NT2/D1 (cell line): ENCODE measurements around the gene RNF135.
"Not testable (repeated sequence)": the region's sequence is repeated elsewhere in the genome, so short reads cannot be mapped to it uniquely, and the experiment has no call there.

Experiments used
- SUZ12 ChIP-seq: IDR thresholded peaks from 2 replicates; pipeline ENCODE4 v1.6.1; 2011; ENCODE audit not compliant: insufficient read length, insufficient read depth; ENCODE audit errors: extremely low read depth
- YY1 ChIP-seq: IDR thresholded peaks from 2 replicates; pipeline ENCODE4 v1.6.1; 2011; ENCODE audit not compliant: insufficient read length, insufficient read depth
- ZNF274 ChIP-seq: IDR thresholded peaks from 2 replicates; pipeline ENCODE4 v1.6.1; 2011; ENCODE audit warnings: mild to moderate bottlenecking, low read depth, low read length

DNA sequence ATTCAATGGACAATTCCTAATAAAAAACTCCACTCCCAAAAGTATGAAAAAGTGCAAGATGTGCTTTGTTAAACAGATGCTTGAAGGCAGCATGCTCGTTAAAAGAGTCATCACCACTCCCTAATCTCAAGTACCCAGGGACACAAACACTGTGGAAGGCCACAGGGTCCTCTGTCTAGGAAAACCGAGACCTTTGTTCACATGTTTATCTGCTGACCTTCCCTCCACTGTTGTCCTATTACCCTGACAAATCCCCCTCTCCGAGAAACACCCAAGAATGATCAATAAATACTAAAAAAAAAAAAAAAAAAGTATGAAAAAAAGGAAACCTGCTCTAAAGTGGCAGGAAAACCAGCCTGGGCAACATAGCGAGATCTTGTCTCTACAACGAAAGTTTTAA is 64.8 kb downstream of the RNF135 start:
- TF ChIP-seq ZNF274, YY1, SUZ12: not testable (repeated sequence)
